Transverse colon (tissue), 4 donors: ENCODE data around the gene PYGL. TPM values are rescaled to one million over a fixed set of nuclear protein-coding genes. Genes with fewer than 3 reads are reported as not detected.
A peak's percentile ranks its signal among the peaks of the same experiment; 100 is the strongest.

Source experiments
- DNase-seq: peaks from one replicate; pipeline ENCODE4 v3.0.0-alpha.2; 2019
- H3K27ac ChIP-seq, 4 donors: fragments of 200-600 bp; sonication (generic); 2 replicates each; pipeline ENCODE4 v1.5.1; 2016 to 2018; ENCODE audit warnings: inconsistent platforms in 4 of 4
- H3K27me3 ChIP-seq: fragments of 200-600 bp; sonication (generic); 2 replicates; pipeline ENCODE4 v1.5.1; 2017; ENCODE audit warnings: inconsistent platforms
- H3K36me3 ChIP-seq, 4 donors: fragments of 200-600 bp; sonication (generic); 2 replicates each; pipeline ENCODE4 v1.5.1; 2017 to 2019; ENCODE audit warnings: inconsistent platforms in 4 of 4
- H3K4me1 ChIP-seq, 4 donors: fragments of 200-600 bp; sonication (generic); 2 replicates each; pipeline ENCODE4 v1.5.1; 2017 to 2020; ENCODE audit warnings: inconsistent platforms in 4 of 4
- H3K4me3 ChIP-seq, 4 donors: fragments of 200-600 bp; sonication (generic); 1 replicate in 1 of 4; 2 replicates in 3 of 4; pipeline versions ENCODE4 v1.5.1 to v1.6.1; 2017 to 2019; ENCODE audit warnings: inconsistent platforms in 4 of 4
- H3K9me3 ChIP-seq, 2 donors: fragments of 200-600 bp; sonication (generic); 2 replicates each; pipeline ENCODE4 v1.5.1; 2017 to 2019; ENCODE audit warnings: inconsistent platforms in 2 of 2
- EP300 ChIP-seq: sonication (generic); formaldehyde crosslinking; IDR thresholded peaks from one replicate; pipeline ENCODE4 v1.6.1; 2017; ENCODE audit warnings: antibody characterized with exemption, low read depth
- POLR2A ChIP-seq: fragments of 450-650 bp; IDR thresholded peaks from one replicate; pipeline ENCODE4 v1.6.1; 2016; ENCODE audit warnings: antibody characterized with exemption, mild to moderate bottlenecking, moderate library complexity
- POLR2AphosphoS5 ChIP-seq, 3 donors: sonication (generic); formaldehyde crosslinking; IDR thresholded peaks; one replicate each; pipeline ENCODE4 v1.6.1; 2016; ENCODE audit warnings: antibody characterized with exemption in 3 of 3
- WGBS, 2 donors: methylation state at CpG; one replicate each; pipeline ENCODE4 v1.1.5; 2018; ENCODE audit warnings: low coverage in 1 of 2; 5-methylcytosine and 5-hydroxymethylcytosine counted together
- in situ Hi-C, 4 donors: fragments of 200-750 bp; cut with MboI; loops; one replicate each; pipeline versions ENCODE4 v1.15.0 to v1.15.1; 2017; ENCODE audit warnings: low sequenced_read_pairs in 3 of 4, low pct_ligation_motif_present in 1 of 4, low pct_unique_long_range_greater_than_20kb in 1 of 4
- intact Hi-C: fragments of 100-400 bp; cut with DNase I; formaldehyde crosslinking; loops from one replicate; pipeline ENCODE4 v1.15.1; 2023; ENCODE audit warnings: low total_unique reads
- total RNA-seq, 4 donors: library from RNA; depleted of rRNA; stranded (reverse); fragments of >200 nt; gene quantifications; one replicate each; pipeline ENCODE4 v1.1.0, GENCODE V29; 2016
- TF ChIP-seq, protein P1 (sequence below), 5 experiments: fragments of 200-600 bp in 3 of 5; fragments of 450-650 bp in 2 of 5; sonication (generic) in 3 of 5; IDR thresholded peaks; 1 replicate in 2 of 5; 2 replicates in 3 of 5; pipeline ENCODE4 v1.5.1; 2016 to 2017; ENCODE audit warnings: antibody characterized with exemption in 5 of 5, inconsistent platforms in 3 of 5, mild to moderate bottlenecking in 2 of 5, moderate library complexity in 1 of 5

PYGL gene
- total RNA-seq, 4 donors from 2014 or later = 10.8 to 51.8 (median 26.0) TPM

DNA sequence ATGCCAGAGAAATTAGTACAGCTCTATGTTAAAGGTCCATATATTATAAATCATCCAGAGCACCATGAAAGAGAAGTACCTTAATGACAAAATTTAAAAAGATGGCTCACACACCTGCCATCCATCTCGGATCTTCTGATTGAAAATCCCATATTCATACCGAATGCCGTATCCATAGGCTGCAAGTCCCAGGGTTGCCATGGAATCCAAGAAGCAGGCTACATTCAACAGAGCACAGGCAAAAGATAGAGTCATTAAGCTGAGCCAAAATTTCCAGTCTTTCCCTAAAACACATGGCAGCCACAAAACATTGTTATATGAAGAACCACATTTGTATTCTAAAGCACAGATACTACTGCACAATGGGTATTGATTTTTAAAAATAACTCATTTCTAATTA lies 12.7 kb downstream of the PYGL start:
- DNase-seq = no peak
- in situ Hi-C loops (no loop called here), intact Hi-C loops (no loop called here)
- no peaks in the 10 kb centered on the region for H3K9me3 ChIP-seq
- TF ChIP-seq EP300 = no peak
- H3K36me3 ChIP-seq = no peaks in the 10 kb centered on the region
- no peaks in the 10 kb centered on the region for H3K4me1 ChIP-seq
- WGBS, 2 donors = 89 to 90% methylated on average over 3 of the region's 3 CpGs
- H3K4me3 ChIP-seq = no peak overlapping the region
- no peaks in the 10 kb centered on the region for H3K27me3 ChIP-seq
- H3K27ac ChIP-seq = no peak overlapping the region

DNA sequence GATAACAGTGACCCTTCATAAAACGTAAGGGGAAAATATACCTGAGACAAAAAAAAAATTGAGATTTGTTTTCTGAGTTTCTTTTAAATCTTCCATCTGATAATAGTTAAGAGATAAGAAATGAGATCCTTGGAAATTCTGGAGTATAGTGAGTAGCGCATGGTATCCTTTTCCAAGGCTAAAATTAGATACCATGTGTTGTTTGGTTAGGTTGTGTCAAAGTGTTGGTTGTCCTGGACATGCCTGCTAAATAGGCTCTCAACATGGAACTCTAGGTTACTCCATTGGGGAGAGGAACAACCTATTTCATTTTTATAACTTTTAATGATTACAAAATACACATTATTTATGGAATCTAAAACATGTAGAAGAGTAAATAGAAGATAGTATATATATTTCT lies 14.8 kb downstream of the PYGL start:
- H3K4me3 ChIP-seq = no peak overlapping the region
- no peaks in the 10 kb centered on the region for H3K9me3 ChIP-seq
- in situ Hi-C loops = no loop called here
- H3K36me3 ChIP-seq = no peaks in the 10 kb centered on the region
- DNase-seq = no peak
- 60 to 80% methylated on average over 2 of the region's 2 CpGs for WGBS, 2 donors
- H3K27ac ChIP-seq = no peak overlapping the region
- H3K27me3 ChIP-seq = no peaks in the 10 kb centered on the region
- no peaks in the 10 kb centered on the region for H3K4me1 ChIP-seq
- TF ChIP-seq, protein P1, sequence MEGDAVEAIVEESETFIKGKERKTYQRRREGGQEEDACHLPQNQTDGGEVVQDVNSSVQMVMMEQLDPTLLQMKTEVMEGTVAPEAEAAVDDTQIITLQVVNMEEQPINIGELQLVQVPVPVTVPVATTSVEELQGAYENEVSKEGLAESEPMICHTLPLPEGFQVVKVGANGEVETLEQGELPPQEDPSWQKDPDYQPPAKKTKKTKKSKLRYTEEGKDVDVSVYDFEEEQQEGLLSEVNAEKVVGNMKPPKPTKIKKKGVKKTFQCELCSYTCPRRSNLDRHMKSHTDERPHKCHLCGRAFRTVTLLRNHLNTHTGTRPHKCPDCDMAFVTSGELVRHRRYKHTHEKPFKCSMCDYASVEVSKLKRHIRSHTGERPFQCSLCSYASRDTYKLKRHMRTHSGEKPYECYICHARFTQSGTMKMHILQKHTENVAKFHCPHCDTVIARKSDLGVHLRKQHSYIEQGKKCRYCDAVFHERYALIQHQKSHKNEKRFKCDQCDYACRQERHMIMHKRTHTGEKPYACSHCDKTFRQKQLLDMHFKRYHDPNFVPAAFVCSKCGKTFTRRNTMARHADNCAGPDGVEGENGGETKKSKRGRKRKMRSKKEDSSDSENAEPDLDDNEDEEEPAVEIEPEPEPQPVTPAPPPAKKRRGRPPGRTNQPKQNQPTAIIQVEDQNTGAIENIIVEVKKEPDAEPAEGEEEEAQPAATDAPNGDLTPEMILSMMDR (IDR thresholded peaks at IDR 0.05) = no peak
- TF ChIP-seq EP300 (no peak), POLR2A (no peak), POLR2AphosphoS5 (IDR thresholded peaks at IDR 0.05) (no peak)
- intact Hi-C loops = no loop called here

DNA sequence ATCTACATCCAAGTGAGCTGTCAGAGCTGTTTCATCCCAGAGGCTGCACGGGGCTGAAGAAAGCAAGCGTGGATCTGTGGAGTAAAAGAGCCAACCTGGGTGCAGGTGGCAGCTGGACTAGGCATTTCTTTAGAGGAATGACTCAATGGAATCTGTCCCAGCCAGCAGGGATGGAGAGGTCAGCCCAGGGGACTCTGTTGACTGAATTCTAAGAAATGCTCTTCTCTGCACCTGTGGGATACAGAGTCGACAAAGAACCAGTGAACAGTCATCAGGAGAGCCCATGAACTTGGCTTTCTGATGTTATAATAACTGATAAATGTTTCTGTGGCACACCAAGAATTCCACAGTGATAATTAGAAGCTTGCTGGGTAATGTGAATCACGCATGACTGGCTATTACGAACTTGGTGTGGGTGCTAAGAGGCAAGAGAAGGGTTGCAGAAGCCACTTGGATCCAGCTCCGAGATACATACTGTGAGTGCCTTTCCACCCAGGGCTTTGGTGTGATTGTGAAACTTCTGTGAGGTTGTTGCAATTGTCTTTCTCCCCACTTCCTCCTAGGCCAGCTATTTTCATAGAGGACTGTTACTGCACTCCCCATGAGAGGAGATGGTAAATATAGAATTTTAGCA lies 16.2 kb downstream of the PYGL start:
- Histone ChIP-seq H3K4me1 (no peaks in the 10 kb centered on the region), H3K4me3 (no peak overlapping the region), H3K9me3 (no peaks in the 10 kb centered on the region), H3K27me3 (no peaks in the 10 kb centered on the region), H3K27ac (peak overlapping the region in 1 of 4 donors; percentile 2), H3K36me3 (no peaks in the 10 kb centered on the region)
- WGBS, 2 donors = 87 to 100% methylated on average over 1 to 6 of the region's 6 CpGs
- intact Hi-C loops (no loop called here), in situ Hi-C loops (no loop called here)
- no peak for DNase-seq
- TF ChIP-seq POLR2AphosphoS5 (IDR thresholded peaks at IDR 0.05) (no peak), EP300 (no peak), POLR2A (no peak)
- TF ChIP-seq, protein P1 (IDR thresholded peaks at IDR 0.05) = no peak

DNA sequence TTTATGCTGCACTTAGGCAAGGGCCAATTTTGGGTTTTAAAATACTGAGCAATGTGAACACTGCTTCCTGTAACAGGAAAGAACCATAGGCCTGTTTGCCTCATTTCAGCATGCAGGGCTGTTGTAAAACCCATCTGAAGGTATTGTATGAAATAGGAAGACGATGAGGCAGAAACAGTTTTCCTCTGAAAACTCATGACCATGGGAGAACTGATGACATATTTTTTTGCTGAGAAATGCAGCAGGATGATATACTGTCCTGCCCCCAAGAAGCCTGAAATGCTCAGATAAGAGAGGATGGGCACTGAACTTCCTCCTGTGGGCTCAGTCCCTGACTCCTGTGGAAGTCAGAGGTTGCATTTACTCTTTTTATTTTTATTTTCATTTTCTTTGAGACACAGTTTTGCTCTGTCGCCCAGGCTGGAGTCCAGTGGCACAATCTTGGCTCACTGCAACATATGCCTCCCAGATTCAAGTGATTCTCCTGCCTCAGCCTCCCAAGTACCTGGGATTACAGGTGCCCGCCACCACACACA lies 17.4 kb downstream of the PYGL start:
- TF ChIP-seq, protein P1 (IDR thresholded peaks at IDR 0.05) = no peak
- no peak for TF ChIP-seq POLR2AphosphoS5 (IDR thresholded peaks at IDR 0.05)
- TF ChIP-seq POLR2A = no peak
- no peak for TF ChIP-seq EP300
- Histone ChIP-seq H3K4me3 (no peak overlapping the region), H3K9me3 (no peaks in the 10 kb centered on the region), H3K36me3 (no peaks in the 10 kb centered on the region), H3K27me3 (no peaks in the 10 kb centered on the region), H3K4me1 (no peaks in the 10 kb centered on the region), H3K27ac (no peak overlapping the region)
- DNase-seq = no peak
- intact Hi-C loops = no loop called here
- 90 to 100% methylated on average over 2 to 3 of the region's 3 CpGs for WGBS, 2 donors
- in situ Hi-C loops = no loop called here
